K562 (cell line): ENCODE data around the gene LIN9. TPM values are rescaled to one million over a fixed set of nuclear protein-coding genes. Genes with fewer than 3 reads are reported as not detected.

Experiments used
- ARHGAP35 ChIP-seq: fragments of 450-650 bp; IDR thresholded peaks from 2 replicates; pipeline ENCODE4 v1.6.1; 2018; ENCODE audit not compliant: partially characterized antibody
- ARID1B ChIP-seq: fragments of 450-650 bp; IDR thresholded peaks from 2 replicates; pipeline ENCODE4 v1.6.1; 2016; ENCODE audit warnings: antibody characterized with exemption, mild to moderate bottlenecking, inconsistent platforms
- ATF1 ChIP-seq, 2 experiments: fragments of 450-650 bp in 1 of 2; IDR thresholded peaks; 2 replicates each; pipeline ENCODE4 v1.6.1; 2016; ENCODE audit warnings: missing compliant biosample characterization in 1 of 2, missing genetic modification characterization in 1 of 2
- CAMTA2 ChIP-seq: fragments of 250-450 bp; sonication (Bioruptor Pico); conservative IDR thresholded peaks from 2 replicates; pipeline ENCODE4 v1.5.1; 2022
- DNMT1 ChIP-seq: fragments of 450-650 bp; IDR thresholded peaks from 2 replicates; pipeline ENCODE4 v1.6.1; 2016; ENCODE audit warnings: antibody characterized with exemption, mild to moderate bottlenecking
- MTA3 ChIP-seq: fragments of 450-650 bp; formaldehyde crosslinking; IDR thresholded peaks from 2 replicates; pipeline ENCODE4 v1.6.1; 2017; ENCODE audit warnings: mild to moderate bottlenecking, borderline replicate concordance
- SMARCC2 ChIP-seq: fragments of 450-650 bp; IDR thresholded peaks from 2 replicates; pipeline ENCODE4 v1.6.1; 2017; ENCODE audit warnings: antibody characterized with exemption, moderate library complexity, mild to moderate bottlenecking, low read depth
- SP2 ChIP-seq: IDR thresholded peaks from 2 replicates; pipeline ENCODE4 v1.6.1; 2011; ENCODE audit warnings: mild to moderate bottlenecking, low read depth, low read length, moderate library complexity; ENCODE audit not compliant: poor library complexity, severe bottlenecking; ENCODE audit errors: extremely low read depth
- TRIM24 ChIP-seq, 2 experiments: fragments of 450-650 bp; IDR thresholded peaks; 2 replicates each; pipeline ENCODE4 v1.6.1; 2016
- ZBTB1 ChIP-seq: sonication (generic); formaldehyde crosslinking; IDR thresholded peaks from 2 replicates; pipeline ENCODE4 v1.8.1; 2023; ENCODE audit warnings: missing genetic modification reagents, low read depth, mild to moderate bottlenecking, borderline replicate concordance
- ZBTB49 ChIP-seq: sonication (generic); formaldehyde crosslinking; IDR thresholded peaks from 2 replicates; pipeline ENCODE4 v1.8.0; 2022; ENCODE audit warnings: missing genetic modification reagents, mild to moderate bottlenecking, borderline replicate concordance
- ZNF696 ChIP-seq: fragments of 250-450 bp; sonication (Bioruptor Pico); conservative IDR thresholded peaks from 2 replicates; pipeline ENCODE4 v1.4.0; 2020; ENCODE audit warnings: mild to moderate bottlenecking, moderate library complexity
- ZNF780A ChIP-seq: fragments of 250-450 bp; sonication (Bioruptor Pico); IDR thresholded peaks from 2 replicates; pipeline ENCODE4 v1.5.0; 2021; ENCODE audit warnings: mild to moderate bottlenecking
- polyA plus RNA-seq, 8 experiments: library from polyadenylated mRNA; depleted of rRNA in 4 of 8; stranded (reverse) in 5 of 8; unstranded in 3 of 8; fragments of >200 nt; fragmentation: Nextera tagmentation in 2 of 8; fragmentation: Illumina TruSeq in 1 of 8; extraction: Ambion mirVana in 2 of 8; extraction: Trizol in 1 of 8; gene quantifications; 2 replicates each; pipeline versions ENCODE4 v1.2.1 to v1.2.3, GENCODE V29; 2011 to 2014; ENCODE audit warnings: inconsistent platforms in 1 of 8, missing spikeins in 1 of 8
- total RNA-seq, 7 experiments: library from RNA; depleted of rRNA in 6 of 7; stranded (reverse); fragments of >200 nt in 6 of 7; fragmentation: Illumina TruSeq in 2 of 7; extraction: Trizol in 2 of 7; gene quantifications; 2 replicates each; pipeline versions ENCODE4 v1.2.1 to v1.2.3, GENCODE V29; 2011 to 2021; ENCODE audit warnings: low replicate concordance in 1 of 7
- TF ChIP-seq, protein P1 (sequence below), 2 experiments: fragments of 450-650 bp; formaldehyde crosslinking in 1 of 2; IDR thresholded peaks; 2 replicates each; pipeline versions ENCODE4 v1.4.0 to v1.6.1; 2014 to 2020; ENCODE audit warnings: mild to moderate bottlenecking in 2 of 2, borderline replicate concordance in 1 of 2, low read depth in 1 of 2
- TF ChIP-seq, protein P2 (sequence below): fragments of 250-450 bp; sonication (Bioruptor Pico); IDR thresholded peaks from 2 replicates; pipeline ENCODE4 v1.8.0; 2022; ENCODE audit warnings: moderate library complexity, mild to moderate bottlenecking, inconsistent platforms

LIN9 gene
- total and polyA plus RNA-seq, 9 of the 15 experiments (the other 6 are each of a cell fraction or from before 2014, with no cell fraction given): 18.8 to 33.0 (median 25.5) TPM

DNA sequence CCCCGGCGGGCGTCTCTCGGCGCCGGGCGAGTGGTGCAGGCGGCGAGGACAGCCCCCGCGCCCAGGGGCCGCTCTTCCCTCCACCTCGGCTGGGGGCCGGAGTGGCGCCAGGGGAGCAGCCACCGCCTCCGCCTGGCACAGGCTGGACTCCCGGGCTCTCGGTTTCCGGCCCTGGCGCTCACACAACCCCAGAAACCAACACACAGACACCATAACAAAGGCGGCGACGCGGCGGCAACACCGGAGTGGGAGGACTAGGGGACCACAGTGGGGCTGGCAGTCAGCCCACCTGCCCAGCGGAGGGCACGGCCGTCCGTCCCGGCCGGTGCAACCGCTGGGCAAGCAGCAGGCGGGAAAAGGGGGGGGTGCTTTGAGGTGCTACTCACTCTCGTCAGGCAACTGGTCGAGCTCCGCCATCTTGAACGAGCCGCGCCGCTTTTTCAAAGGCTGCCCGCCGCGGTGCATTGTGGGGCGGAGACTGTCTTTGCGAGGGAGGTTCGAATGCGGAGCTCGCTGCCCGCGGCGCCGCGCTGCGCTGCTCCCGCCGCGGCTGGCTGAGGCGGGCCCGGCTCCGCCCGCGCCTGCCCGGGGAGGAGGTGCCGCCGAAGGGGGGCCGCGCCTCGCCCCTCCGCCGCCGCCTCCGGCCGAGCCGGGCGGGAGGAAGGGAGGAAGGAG, at the start of gene LIN9 (continued):
- TF ChIP-seq, protein P1, sequence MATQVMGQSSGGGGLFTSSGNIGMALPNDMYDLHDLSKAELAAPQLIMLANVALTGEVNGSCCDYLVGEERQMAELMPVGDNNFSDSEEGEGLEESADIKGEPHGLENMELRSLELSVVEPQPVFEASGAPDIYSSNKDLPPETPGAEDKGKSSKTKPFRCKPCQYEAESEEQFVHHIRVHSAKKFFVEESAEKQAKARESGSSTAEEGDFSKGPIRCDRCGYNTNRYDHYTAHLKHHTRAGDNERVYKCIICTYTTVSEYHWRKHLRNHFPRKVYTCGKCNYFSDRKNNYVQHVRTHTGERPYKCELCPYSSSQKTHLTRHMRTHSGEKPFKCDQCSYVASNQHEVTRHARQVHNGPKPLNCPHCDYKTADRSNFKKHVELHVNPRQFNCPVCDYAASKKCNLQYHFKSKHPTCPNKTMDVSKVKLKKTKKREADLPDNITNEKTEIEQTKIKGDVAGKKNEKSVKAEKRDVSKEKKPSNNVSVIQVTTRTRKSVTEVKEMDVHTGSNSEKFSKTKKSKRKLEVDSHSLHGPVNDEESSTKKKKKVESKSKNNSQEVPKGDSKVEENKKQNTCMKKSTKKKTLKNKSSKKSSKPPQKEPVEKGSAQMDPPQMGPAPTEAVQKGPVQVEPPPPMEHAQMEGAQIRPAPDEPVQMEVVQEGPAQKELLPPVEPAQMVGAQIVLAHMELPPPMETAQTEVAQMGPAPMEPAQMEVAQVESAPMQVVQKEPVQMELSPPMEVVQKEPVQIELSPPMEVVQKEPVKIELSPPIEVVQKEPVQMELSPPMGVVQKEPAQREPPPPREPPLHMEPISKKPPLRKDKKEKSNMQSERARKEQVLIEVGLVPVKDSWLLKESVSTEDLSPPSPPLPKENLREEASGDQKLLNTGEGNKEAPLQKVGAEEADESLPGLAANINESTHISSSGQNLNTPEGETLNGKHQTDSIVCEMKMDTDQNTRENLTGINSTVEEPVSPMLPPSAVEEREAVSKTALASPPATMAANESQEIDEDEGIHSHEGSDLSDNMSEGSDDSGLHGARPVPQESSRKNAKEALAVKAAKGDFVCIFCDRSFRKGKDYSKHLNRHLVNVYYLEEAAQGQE (IDR thresholded peaks at IDR 0.05; ENCODE audit: borderline replicate concordance): peak; percentile 38
- TF ChIP-seq, protein P1 (CRISPR knock-in tag; IDR thresholded peaks at IDR 0.05; ENCODE audit: low read depth): 0 out of 2 replicates have a peak, but pooled peaks have one; percentile 30
- peak; percentile 75 for TF ChIP-seq ZBTB1 (CRISPR knock-in tag)
- no peak for TF ChIP-seq SMARCC2
- peak; percentile 55 for TF ChIP-seq ARHGAP35
- no peak for TF ChIP-seq ZNF780A (CRISPR knock-in tag)
- 0 out of 4 replicates have a peak, but pooled peaks have one; percentile 11 to 33 for TF ChIP-seq TRIM24 (IDR thresholded peaks at IDR 0.05)
- no peak for TF ChIP-seq CAMTA2 (CRISPR knock-in tag)
- no peak for TF ChIP-seq SP2
- TF ChIP-seq, protein P2, sequence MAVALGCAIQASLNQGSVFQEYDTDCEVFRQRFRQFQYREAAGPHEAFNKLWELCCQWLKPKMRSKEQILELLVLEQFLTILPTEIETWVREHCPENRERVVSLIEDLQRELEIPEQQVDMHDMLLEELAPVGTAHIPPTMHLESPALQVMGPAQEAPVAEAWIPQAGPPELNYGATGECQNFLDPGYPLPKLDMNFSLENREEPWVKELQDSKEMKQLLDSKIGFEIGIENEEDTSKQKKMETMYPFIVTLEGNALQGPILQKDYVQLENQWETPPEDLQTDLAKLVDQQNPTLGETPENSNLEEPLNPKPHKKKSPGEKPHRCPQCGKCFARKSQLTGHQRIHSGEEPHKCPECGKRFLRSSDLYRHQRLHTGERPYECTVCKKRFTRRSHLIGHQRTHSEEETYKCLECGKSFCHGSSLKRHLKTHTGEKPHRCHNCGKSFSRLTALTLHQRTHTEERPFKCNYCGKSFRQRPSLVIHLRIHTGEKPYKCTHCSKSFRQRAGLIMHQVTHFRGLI (CRISPR knock-in tag): no peak
- TF ChIP-seq ZBTB49 (CRISPR knock-in tag): no peak
- TF ChIP-seq ZNF696: no peak
- no peak for TF ChIP-seq ATF1 (CRISPR knock-in tag; IDR thresholded peaks at IDR 0.05)
- TF ChIP-seq ATF1 (tag; IDR thresholded peaks at IDR 0.05): peak; percentile 61
- TF ChIP-seq ARID1B: 0 out of 2 replicates have a peak, but pooled peaks have one; percentile 4
- TF ChIP-seq MTA3: peak; percentile 73; the same call in 1 of the 2 replicates
- TF ChIP-seq DNMT1: no peak
